DMS153 treated with DMSO at 0.1 percent for 48 hours (cell line): ENCODE results near the gene HAPLN3.
"Not testable (repeated sequence)": the region's sequence is repeated elsewhere in the genome, so short reads cannot be mapped to it uniquely, and the experiment has no call there.

Source experiments
- DNase-seq: peaks from one replicate; lab custom pipeline; 2025; ENCODE audit not compliant: unreplicated experiment; lab: John Stamatoyannopoulos, UW

HAPLN3 gene

GRCh38 chr15:88894819-88895767 is at the start of gene HAPLN3:
Gene HAPLN3, minus strand, starts transcription at chr15:88895544. Its CDS starts 8,246 bp downstream, at chr15:88887298.
- DNase-seq = no peak

- DNase-seq = no peak
These were observed 44.8 kb upstream of the HAPLN3 start for GRCh38 chr15:88940110-88940675.

GRCh38 chr15:88939486-88939806 is 44.1 kb upstream of the HAPLN3 start:
- no peak for DNase-seq

GRCh38 chr15:88938802-88939485 is 43.6 kb upstream of the HAPLN3 start:
- no peak for DNase-seq

- not testable (repeated sequence) for DNase-seq
These were observed 39.1 kb upstream of the HAPLN3 start for GRCh38 chr15:88934449-88934848.

- no peak for DNase-seq
These were observed 37.6 kb upstream of the HAPLN3 start for GRCh38 chr15:88932875-88933330.

GRCh38 chr15:88932271-88932874 is 37.0 kb upstream of the HAPLN3 start:
- DNase-seq = no peak

DNA sequence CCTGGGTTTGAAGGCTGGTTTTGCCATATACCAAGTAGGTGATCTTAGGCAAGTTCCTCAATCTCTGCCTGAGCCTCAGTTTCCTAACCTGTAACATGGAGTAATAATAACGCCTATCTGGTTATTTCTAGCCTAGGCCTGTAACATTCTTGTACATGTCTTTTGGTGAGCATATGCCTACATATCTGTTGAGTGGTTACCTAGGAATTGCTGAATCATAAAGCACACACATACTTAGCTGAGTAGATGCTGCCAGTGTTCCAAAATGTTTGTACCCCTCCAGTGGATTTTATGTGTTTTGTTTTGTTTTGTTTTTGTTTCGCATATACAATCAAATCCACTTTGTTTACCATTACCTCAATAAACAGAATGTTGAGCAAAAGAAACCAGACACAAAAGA is 35.2 kb upstream of the HAPLN3 start:
- DNase-seq = no peak

DNA sequence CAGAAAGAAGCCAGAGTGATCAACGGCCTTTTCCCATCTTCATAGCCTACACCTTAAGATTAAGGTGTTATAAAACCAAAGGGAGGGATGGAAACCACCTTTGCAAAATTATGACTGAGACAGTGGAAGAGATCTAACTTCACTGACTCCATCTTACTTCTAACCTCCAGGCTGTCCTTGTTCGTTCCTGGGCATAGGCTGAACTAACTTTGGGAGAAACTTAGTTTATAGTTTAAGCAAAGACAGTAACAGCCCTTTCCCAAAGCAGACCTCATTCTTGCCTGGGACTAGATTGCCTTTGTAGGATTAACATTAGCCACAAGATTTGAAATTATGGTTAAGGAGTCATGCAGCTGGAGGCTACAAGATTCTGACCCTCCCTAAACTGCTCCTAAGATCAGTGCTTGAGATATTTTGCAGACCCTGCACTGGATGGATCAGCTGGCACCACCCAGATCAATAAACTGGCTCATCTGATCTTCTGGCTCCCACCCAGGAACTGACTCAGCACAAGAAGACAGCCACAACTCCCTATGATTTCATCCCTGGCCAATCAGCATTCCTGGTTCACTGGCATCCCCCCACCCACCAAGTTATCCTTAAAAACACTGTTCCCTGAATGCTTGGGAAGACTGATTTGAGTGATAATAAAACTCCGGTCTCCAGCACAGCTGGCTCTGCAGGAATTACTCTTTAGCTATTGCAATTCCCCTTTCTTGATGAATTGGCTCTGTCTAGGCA is 34.2 kb upstream of the HAPLN3 start:
- DNase-seq = not testable (repeated sequence)

- not testable (repeated sequence) for DNase-seq
These were observed 32.8 kb upstream of the HAPLN3 start for GRCh38 chr15:88928192-88928591.

DNA sequence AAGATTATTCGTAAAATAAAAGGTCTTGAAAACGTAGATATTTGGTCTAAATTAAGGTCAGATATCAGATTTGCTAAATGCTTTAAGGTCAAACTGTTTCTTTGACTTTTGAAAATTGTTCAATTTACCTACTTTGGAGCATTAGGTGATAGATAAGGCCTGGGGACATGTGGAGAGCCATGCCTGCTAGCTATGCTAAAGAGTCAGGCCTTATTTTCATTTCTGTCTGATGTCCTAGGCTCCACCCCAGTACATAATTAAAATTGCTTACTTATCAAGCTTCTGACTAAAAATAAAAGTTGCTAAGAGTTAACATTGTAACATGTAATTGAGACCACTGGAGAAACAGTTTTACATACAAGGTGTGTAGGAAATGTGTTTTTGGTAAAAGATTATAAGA is 30.3 kb upstream of the HAPLN3 start:
- not testable (repeated sequence) for DNase-seq

- DNase-seq = not testable (repeated sequence)
These were observed 25.6 kb upstream of the HAPLN3 start for GRCh38 chr15:88920892-88921435.

GRCh38 chr15:88920186-88920891 is 25.0 kb upstream of the HAPLN3 start:
- DNase-seq = no peak

GRCh38 chr15:88918738-88919137 is 23.4 kb upstream of the HAPLN3 start:
- DNase-seq = no peak

DNA sequence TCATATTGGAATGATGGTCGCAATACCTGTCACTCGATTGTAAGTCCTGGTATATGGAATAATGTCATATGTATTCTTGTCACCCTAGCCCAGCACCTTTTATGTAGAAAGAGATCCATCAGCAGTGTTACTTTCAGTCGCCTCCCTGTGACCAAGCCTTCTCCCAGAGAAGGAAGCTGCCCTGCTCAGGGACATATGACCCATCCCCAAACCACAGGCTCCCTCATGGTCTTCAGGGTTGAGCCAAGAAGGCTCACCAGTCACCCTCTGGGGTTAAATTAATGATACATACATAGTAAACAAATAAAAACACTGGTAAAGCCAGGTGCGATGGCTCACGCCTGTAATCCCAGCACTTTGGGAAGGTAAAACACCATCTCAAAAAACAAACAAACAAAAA is 22.4 kb upstream of the HAPLN3 start:
- no peak for DNase-seq

DNA sequence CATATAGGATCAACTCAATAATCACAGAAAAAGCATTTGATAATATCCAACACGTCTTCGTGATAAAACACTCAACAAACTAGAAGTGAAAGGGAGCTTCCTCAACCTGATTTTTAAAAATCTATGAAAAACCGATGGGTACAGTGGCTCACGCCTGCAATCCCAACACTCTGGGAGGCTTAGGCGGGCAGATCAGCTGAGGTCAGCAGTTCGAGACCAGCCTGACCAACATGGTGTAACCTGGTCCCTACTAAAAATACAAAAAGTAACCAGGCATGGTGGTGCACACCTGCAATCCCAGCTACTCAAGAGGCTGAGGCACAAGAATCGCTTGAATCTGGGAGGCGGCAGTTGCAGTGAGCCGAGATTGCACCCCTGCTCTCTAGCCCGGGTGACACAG is 20.0 kb upstream of the HAPLN3 start:
- DNase-seq = no peak

DNA sequence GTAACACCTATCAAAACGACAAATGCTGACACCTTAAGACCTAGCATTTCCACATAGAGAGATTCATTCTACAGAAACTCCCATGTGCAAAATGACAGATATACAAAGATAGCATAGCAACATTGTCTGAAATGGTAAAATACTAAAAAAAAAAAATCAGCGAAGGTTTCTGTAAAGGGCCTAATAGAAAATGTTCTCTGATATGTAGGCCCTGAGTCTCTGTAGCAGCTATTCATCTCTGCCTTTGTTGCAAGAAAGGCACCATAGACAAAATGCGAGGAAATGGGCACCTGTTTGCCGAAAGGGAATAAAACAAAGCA is 18.5 kb upstream of the HAPLN3 start:
- no peak for DNase-seq

DNA sequence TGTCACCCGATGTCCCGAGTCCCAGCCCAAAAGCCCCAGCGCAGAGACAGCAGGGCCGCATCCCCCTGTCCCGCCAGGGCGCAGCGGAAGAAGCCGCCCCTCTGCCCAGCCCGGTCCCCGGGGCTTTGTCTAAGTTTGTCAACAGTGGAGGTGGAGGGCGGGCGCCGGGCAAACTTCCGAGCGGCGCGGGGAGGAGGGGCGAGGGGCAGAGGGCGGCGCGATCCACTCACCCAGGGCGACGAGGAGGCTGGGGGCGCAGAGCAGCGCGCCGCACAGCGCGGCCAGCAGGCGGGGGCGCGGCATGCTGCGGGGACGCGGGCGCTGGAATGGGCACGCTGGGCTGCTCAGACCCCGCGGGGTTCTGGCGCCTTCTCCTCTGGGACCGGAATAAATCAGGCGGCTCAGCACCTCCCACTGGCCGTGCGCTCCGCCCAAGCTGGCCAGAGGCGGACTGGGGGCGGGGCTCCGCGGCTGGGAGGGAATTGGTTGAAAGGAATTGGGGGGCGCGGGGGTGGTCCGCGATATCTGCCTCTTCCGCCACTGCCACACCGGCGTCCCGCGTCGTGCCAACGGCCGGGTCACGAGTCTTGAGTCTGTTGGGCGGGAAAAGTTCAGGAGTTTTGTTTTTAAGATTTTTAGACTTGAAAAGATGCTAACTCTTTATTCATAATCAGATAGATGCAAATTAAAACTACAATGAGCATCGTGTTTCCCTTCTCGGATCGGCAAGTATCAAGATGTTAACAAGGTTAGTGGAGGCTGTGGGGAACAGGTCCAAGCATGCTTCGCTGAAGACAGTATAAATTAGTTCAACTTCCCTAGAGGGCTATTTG is 17.9 kb upstream of the HAPLN3 start, which contains the start of gene MFGE8:
Gene MFGE8, minus strand, starts transcription at position 363 of the 833 bp plus-strand sequence. Its CDS starts 60 bp downstream, at position 303.
- no peak for DNase-seq

DNA sequence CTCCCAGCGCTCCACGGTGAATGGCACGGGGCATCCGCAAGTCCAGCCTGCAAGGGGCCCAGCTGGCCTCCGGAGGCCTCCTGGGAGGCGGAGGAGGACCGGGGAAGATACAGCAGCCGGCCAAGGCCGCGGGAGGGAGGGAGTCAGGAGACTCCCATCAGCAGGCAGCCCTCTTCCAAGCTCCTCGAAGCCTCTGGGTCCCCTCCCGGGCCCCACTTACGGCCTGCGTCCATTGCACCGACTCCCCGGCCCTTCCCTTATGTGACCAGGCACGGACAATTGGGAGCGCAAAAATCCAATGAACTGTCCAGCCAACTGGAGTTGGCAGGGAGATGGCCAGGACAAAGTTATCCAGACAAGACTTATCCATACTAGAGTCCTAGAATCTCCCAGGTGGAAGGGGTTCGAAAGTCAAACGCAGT is 17.2 kb upstream of the HAPLN3 start:
- DNase-seq = no peak
